Measurements from ENCODE around the gene SLC26A11.
"Not testable (repeated sequence)": the region's sequence is repeated elsewhere in the genome, so short reads cannot be mapped to it uniquely, and the experiment has no call there.

SLC26A11 gene

GRCh38 chr17:80219013-80219762 lies 1.0 kb upstream of the SLC26A11 start:
- DNase-seq: peak; percentile 97

- DNase-seq: no peak
These were observed 519 bp upstream of the SLC26A11 start for GRCh38 chr17:80219763-80220053.

- DNase-seq: no peak
These were observed 549 bp downstream of the SLC26A11 start for GRCh38 chr17:80220736-80221215.

GRCh38 chr17:80221351-80222105 lies 1.3 kb downstream of the SLC26A11 start:
- DNase-seq: no peak

DNA sequence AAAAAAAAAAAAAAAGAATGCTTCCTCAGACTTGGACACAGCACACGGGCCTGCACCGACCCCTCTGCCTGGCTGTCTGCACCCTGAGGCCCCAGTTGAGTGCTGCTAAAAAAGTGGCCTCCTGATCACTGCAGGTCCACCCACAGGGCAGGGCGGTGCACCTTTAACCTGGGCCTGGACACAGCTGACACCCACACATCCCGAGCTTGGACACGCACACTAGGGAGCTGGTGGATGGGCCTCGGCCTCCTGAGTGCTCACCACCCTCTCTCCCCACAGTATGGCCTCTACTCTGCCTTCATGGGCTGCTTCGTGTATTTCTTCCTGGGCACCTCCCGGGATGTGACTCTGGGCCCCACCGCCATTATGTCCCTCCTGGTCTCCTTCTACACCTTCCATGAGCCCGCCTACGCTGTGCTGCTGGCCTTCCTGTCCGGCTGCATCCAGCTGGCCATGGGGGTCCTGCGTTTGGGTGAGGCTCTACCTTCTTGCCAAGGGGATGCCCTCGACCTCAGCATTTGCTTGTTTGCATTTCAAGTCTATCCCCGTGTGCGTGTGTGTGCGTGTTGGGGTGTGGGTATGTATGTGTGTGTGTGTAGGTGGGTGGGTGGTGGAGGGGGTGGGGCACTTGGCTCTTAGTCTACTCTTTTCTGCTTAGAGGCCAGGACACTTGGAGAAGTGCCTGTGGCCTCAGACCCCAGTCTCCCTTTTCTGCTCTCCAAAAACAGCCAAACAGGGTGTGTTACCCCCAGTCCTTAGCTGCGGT lies 2.3 kb downstream of the SLC26A11 start:
- DNase-seq: no peak

GRCh38 chr17:80223142-80223815 lies 3.1 kb downstream of the SLC26A11 start:
- no peak for DNase-seq

GRCh38 chr17:80223838-80224497 lies 3.7 kb downstream of the SLC26A11 start:
- DNase-seq: no peak

DNA sequence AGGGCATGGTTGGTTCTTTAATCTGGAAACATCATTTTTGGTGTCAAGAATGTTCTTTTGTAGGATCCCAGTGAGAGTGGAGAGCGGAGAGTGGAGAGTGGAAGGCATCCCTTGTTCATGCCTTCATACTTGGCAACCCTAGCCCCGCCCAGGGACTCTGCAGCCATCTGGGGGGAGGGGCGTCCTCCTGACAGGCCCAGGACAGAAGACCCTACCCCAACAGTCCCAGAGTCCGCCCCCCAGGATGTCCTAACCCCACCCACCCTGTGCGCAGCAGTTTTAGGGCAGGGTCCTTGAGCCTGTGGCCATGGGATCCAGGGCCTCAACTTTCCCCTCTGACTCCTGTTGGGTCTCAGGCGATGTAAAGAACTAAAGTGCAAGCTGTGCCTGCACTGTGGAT lies 4.5 kb downstream of the SLC26A11 start:
- no peak for DNase-seq

DNA sequence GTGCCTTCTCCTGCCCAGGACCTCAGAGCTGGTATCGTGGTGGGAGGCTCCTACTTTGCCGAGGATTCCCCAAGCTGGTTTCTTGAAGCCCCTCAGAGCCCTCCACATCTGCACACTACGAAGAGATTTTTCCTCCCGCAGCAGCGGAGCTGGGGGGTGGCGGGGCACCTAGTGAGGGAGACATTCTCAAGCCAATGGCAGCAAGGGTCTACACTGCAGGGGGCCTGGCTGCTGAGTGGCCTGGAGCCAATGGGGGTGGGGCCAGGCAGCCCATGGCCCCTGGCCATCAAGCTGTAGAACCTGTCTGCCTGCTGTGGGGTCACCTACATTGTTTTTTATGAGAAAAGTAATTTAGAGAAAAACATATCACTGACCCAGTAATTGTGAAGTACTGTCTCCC lies 5.0 kb downstream of the SLC26A11 start:
- DNase-seq: no peak

GRCh38 chr17:80227156-80227555 lies 6.9 kb downstream of the SLC26A11 start:
- no peak for DNase-seq

DNA sequence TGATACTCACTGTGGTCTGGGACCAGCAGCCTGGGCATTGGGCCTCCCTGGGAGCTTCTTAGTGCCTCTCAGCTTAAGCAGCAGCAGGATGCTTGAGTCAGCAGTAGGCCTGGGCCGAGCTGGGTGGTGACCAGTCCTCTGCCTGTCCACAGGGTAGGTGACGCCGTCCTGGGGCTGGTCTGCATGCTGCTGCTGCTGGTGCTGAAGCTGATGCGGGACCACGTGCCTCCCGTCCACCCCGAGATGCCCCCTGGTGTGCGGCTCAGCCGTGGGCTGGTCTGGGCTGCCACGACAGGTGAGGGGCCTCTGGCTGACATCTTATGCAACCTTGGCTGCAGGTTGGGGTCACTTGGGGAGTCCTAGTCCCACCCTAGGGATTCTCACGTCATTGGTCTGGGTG lies 7.4 kb downstream of the SLC26A11 start:
- no peak for DNase-seq

GRCh38 chr17:80228477-80228876 lies 8.2 kb downstream of the SLC26A11 start:
- DNase-seq: no peak

- no peak for DNase-seq
These were observed 8.8 kb downstream of the SLC26A11 start for GRCh38 chr17:80229011-80229410.

GRCh38 chr17:80232438-80232837 lies 12.2 kb downstream of the SLC26A11 start:
- no peak for DNase-seq

GRCh38 chr17:80233202-80233601 lies 13.0 kb downstream of the SLC26A11 start:
- no peak for DNase-seq

DNA sequence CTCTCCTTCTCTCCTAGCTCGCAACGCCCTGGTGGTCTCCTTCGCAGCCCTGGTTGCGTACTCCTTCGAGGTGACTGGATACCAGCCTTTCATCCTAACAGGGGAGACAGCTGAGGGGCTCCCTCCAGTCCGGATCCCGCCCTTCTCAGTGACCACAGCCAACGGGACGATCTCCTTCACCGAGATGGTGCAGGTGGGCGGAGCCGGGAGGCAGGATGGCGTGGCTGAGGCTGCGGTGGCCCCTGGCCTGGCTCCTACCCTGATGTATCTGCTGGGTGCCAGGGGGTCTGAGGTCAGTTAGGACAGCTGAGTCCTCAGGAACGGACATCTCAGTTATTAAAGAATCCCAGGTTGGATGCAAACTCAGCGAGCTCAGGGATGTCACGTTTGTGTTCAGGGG lies 16.7 kb downstream of the SLC26A11 start:
- DNase-seq: no peak

- no peak for DNase-seq
These were observed 17.2 kb downstream of the SLC26A11 start for GRCh38 chr17:80237386-80237785.

GRCh38 chr17:80242505-80242904 lies 22.3 kb downstream of the SLC26A11 start:
- DNase-seq: no peak

DNA sequence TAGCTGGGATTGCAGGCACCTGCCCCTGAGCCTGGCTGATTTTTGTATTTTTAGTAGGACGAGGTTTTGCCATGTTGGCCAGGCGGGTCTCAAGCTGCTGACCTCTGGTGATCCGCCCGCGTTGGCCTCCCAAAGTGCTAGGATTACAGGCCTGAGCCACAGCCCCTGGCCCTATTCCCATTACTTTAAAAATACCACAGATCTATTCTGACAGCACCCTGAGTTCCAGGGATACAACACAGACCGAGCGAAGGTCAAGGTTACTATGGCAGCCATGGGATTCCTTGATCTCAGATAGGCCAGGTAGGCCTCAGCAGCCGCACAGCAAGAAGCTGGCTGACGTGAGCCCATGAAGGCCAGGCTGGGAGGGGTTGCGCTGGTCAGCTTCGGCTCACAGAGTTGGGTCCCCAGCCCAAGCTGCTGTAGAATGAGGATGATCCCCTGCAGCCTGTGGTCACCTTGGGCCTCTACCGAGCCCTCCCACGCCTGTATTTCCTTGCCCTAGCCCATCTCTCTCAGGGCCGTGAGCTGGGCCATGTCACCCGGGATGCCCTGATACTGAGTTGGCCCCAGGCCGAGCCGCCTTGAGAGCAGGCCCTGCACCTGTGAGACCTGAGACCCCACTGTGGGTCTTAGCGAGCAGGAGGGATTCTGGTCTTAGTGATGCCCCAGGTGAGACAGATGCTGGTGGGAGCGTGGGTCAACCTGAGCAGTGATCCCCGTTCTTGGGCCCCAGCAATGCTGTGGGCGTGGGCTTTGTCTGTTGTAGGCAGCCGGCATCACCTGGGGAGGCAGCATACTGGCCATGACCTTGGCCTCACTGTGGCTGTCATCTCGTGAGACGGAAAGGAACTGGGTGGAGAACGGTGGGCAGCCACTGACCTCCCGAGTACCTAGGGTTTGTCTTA lies 23.6 kb downstream of the SLC26A11 start:
- no peak for DNase-seq

DNA sequence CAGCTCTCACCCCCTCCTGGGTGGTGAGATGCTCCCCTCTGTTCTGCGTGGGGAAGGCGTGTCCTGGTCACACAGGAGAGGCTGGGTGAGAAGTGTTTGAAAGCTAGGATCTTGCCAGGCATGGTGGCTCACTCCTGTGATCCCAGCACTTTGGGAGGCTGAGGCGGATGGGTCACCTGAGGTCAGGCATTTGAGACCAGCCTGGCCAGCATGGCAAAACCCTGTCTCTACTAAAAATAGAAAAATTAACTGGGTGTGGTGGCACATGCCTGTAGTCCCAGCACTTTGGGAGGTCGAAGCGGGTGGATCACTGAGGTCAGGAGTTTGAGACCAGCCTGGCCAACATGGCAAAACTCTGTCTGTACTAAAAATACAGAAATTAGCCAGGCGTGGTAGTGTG lies 24.2 kb downstream of the SLC26A11 start:
- DNase-seq: not testable (repeated sequence)

DNA sequence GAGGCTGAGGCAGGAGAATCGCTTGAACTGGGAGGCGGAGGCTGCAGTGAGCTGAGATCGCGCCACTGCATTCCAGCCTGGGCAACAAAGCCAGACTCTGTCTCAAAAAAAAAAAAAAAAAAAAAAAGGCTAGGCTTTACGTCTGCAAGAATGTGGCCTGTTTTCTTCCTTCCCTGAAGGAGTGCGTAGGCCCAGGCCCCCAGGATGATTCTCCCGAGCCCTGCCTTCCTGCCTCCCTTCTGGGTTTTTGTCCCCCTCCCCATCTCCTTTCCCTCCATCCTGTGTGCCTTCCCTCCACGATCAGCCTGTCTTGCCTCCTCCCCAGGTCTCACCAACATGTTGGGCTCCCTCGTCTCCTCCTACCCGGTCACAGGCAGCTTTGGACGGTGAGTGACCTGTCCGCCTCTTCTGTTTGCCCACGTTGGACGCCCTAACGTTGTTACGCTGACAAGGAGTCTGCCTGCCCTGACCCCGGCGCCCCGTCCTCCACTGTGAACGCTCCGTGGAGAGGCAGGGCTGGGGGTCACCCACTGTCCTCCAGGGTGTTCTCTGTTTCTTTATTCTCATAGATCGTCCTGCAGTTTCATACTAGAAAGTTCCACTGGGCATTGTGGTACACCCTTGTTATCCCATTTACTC lies 24.8 kb downstream of the SLC26A11 start:
- no peak for DNase-seq

Measured in OCI-M1 (cell line).